NAMALWA (cell line): Measurements from ENCODE around the gene RYR2.
"Not testable (repeated sequence)": the region's sequence is repeated elsewhere in the genome, so short reads cannot be mapped to it uniquely, and the experiment has no call there.

Source experiments
- DNase-seq: peaks from one replicate; pipeline ENCODE4 v3.0.0-alpha.2; 2015; ENCODE audit warnings: low spot score

Gene RYR2

GRCh38 chr1:237261198-237261597 lies 219.2 kb downstream of the RYR2 start:
- DNase-seq: no peak

DNA sequence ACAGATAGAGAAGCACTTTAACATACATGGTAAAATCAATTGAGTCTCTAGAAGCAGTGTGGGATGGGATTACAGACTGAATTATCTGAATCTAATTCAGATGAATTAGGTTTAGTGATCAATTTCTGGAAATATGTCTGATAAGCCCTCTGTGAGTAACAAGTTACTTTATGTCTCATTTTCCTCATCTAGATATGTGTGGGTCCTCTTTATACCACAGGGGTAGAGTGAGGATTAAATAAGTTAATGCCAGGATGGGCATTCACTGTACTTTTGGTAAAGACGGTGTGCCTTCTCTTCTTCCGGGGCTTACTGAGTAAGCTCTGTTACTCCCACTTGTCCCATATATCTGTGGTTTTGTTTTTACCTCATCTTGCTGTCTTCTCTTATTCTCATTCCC lies 225.8 kb downstream of the RYR2 start:
- no peak for DNase-seq

GRCh38 chr1:237269938-237270337 lies 228.0 kb downstream of the RYR2 start:
- DNase-seq: no peak

- no peak for DNase-seq
Measured at GRCh38 chr1:237270353-237270752, 228.4 kb downstream of the RYR2 start.

DNA sequence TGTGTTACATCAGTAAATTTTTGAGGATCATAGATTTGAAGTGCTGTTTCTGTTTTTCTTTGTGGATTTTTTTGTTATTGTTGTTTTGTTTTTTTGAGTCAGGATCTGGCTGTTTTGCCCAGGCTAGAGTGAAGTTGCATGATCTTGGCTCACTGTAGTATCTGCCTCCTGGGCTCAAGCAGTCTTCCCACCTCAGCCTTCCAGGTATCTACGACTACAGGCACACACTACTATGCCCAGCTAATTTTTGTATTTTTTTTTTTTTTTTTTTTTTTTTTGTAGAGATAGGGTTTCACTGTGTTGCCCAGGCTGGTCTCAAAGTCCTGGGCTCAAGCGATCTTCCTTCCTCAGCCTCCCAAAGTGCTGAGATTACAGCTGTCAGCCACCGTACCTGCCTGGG lies 236.0 kb downstream of the RYR2 start:
- not testable (repeated sequence) for DNase-seq

DNA sequence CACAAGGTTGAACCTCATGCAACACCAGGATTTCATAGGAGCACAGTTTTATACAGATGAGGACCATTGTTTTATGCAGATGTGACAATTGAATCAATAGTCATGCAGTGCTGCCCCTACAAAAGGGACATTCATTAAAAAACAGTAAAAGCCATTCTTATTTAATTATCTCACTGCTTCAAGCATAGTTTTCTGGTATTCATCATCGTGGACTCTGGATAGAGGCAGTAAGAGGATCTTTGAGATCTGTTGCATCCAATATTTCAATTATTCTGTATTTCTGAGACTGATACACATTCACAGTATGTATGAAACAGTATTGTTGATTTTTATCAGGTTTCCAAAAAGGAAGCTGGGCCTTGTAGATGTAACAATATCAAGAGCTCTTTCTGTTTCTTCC lies 237.6 kb downstream of the RYR2 start:
- no peak for DNase-seq

DNA sequence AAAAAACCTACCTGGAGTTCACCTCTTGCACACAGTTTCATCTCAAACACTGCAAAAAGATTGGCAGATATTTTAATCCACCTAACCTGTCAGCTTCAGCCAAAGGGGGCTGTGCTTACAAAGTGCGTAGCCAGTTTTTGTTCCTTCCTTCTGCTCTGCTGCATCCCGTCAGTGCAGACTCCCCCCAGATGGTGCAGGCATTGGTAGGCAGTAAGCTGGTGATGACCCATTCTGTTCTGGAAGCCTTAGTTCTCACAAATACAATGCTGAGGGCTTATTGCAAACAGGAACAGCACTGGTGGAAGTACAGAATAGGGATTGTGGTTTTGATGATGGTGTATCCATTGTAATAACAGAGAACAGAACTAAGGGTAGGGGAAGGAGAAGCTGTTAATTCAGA lies 239.5 kb downstream of the RYR2 start:
- DNase-seq: no peak

GRCh38 chr1:237282208-237282783 lies 240.3 kb downstream of the RYR2 start:
- no peak for DNase-seq

- no peak for DNase-seq
Measured at GRCh38 chr1:237287876-237288521, 246.0 kb downstream of the RYR2 start.

- no peak for DNase-seq
Measured at GRCh38 chr1:237293804-237294203, 251.8 kb downstream of the RYR2 start.

DNA sequence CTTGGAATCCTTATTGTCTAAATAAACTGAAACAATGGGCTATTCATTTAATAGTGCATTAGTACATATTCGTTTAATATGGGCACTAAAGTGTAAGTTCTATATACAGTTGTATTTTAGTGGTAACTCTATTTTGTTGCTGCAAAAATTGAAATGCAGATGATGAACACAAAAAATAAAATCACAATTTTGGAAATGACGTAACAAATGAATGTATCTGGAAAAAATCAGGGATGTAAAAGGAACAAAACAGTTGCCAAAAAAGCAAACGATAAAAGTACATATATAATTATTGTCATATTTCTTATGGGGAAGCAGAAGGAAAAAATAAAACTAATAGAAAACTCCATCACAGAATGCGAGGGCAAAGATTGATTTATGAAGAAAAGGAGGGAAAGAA lies 254.9 kb downstream of the RYR2 start:
- DNase-seq: no peak

- no peak for DNase-seq
Measured at GRCh38 chr1:237300642-237301041, 258.7 kb downstream of the RYR2 start.

GRCh38 chr1:237303929-237304328 lies 261.9 kb downstream of the RYR2 start:
- DNase-seq: no peak

GRCh38 chr1:237306726-237307125 lies 264.7 kb downstream of the RYR2 start:
- DNase-seq: no peak

DNA sequence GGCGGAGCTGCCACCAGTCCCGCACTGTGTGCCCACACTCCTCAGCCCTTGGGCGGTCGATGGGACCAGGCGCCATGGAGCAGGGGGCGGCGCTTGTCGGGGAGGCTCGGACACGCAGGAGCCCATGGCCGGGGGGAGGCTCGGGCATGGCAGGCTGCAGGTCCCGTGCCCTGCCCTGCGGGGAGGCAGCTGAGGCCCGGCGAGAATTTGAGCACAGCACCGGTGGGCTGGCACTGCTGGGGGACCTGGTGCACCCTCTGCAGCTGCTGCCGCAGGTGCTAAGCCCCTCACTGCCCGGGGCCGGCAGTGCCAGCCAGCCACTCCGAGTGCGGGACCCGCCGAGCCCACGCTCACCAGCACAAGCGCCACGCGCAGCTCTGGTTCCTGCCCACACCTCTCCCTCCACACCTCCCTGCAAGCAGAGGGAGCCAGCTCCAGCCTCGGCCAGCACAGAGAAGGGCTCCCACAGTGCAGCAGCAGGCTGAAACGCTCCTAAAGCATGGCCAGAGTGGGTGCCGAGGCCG lies 267.7 kb downstream of the RYR2 start:
- no peak for DNase-seq

- DNase-seq: no peak
Measured at GRCh38 chr1:237316352-237316751, 274.4 kb downstream of the RYR2 start.

DNA sequence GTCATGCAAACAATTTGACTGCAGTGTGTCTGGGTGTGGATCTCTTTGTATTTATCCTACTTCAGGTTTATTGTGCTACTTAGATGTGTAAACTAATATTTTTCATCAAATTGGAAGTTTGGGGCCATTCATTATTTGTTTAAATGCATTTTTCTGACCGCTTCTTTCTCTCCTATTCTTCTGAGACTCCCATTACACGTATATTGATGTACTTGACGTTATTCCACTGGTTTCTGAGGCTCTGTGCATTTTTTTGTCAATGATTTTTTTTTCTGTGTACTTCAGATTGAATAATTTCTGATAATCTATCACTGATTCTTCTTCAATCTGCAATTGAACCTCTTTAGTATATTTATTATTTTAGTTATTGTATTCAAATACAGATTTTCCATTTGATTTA lies 276.8 kb downstream of the RYR2 start:
- no peak for DNase-seq

DNA sequence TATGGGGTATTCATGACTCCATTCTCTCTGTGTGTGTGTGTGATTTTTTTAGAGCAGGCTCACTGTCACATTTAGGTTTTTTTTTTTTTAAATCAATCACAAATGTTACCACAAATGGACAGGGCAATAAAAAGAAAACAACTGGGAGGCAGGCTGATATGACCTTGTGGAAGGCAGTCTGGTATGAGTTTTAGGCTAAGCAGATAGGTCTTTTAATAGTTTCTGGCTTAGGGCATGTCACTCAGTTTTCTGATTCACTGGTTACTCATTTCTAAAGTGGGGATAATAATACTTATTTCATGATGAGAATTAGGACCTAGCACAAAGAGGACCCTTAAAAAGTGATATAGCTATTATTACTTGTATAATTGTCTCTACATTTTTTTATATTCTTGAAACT lies 278.9 kb downstream of the RYR2 start:
- DNase-seq: no peak

GRCh38 chr1:237324226-237324625 lies 282.2 kb downstream of the RYR2 start:
- DNase-seq: no peak

GRCh38 chr1:237327061-237327460 lies 285.1 kb downstream of the RYR2 start:
- DNase-seq: no peak

- no peak for DNase-seq
Measured at GRCh38 chr1:237340892-237341291, 298.9 kb downstream of the RYR2 start.

GRCh38 chr1:237341391-237341790 lies 299.4 kb downstream of the RYR2 start:
- no peak for DNase-seq

GRCh38 chr1:237342730-237343129 lies 300.7 kb downstream of the RYR2 start:
- no peak for DNase-seq

DNA sequence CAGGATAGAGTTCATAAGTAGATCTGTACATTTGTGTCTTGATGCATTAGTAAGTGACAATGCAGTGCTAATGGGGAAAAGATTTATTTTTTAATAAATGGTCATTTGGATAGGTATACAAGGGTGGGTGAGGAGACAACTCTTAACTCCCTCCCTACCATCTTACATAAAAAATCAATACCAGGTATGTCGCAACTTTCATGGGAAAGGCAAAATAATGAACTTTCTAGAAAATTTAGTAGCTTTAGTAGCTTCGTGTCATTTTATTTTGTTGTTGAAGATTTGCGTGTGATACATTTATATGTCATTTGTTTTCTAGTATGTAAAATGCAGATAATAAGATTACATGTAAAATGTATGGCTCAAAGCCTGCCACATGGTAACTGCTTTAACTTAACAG lies 310.8 kb downstream of the RYR2 start:
- no peak for DNase-seq
